RWPE1 (cell line): Measurements from ENCODE around the gene RTN1.

ENCODE experiments used
- CTCF ChIA-PET: fragments of 350-600 bp; sonication (Branson Sonifier 250); formaldehyde crosslinking; extraction: SDS; loops from one replicate; lab custom pipeline; 2021; lab: Yijun Ruan, JAX
- POLR2A ChIA-PET: fragments of 400-600 bp; formaldehyde crosslinking; extraction: SDS; loops from one replicate; lab custom pipeline; 2020; ENCODE audit warnings: antibody characterized with exemption; ENCODE audit not compliant: low non-redundant PET; lab: Yijun Ruan, JAX
- DNase-seq: peaks from one replicate; pipeline ENCODE4 v3.0.0; 2012; ENCODE audit warnings: low spot score
- H3K27ac ChIP-seq: fragments of 450-650 bp; 2 replicates; pipeline ENCODE4 v1.5.1; 2017
- CTCF ChIP-seq: fragments of 450-650 bp; conservative IDR thresholded peaks from 2 replicates; pipeline ENCODE4 v1.5.1; 2017; ENCODE audit warnings: low read depth, mild to moderate bottlenecking

Gene RTN1

GRCh38 chr14:59845245-59845644 lies 25.3 kb downstream of the RTN1 start:
- ChIA-PET CTCF (interaction anchor here (0.5 kb wide), 1 partner anchor 128 kb away, joined by 4 read pairs; no protein-coding TSS in a partner anchor), POLR2A (no interaction called here)
- no peak for DNase-seq
- no peak overlapping the region for H3K27ac ChIP-seq
- TF ChIP-seq CTCF: no peak

GRCh38 chr14:59844186-59844812 lies 26.3 kb downstream of the RTN1 start:
- no peak for DNase-seq
- H3K27ac ChIP-seq: no peak overlapping the region
- ChIA-PET POLR2A (no interaction called here), CTCF (no interaction called here)
- no peak for TF ChIP-seq CTCF

- no peak for DNase-seq
- POLR2A ChIA-PET: no interaction called here
- TF ChIP-seq CTCF: no peak
- no peak overlapping the region for H3K27ac ChIP-seq
- CTCF ChIA-PET: interaction anchor here (0.6 kb wide), 1 partner anchor 341 kb away, joined by 3 read pairs; no protein-coding TSS in a partner anchor
These were observed 34.5 kb downstream of the RTN1 start for GRCh38 chr14:59836116-59836515.

GRCh38 chr14:59832653-59833294 lies 37.8 kb downstream of the RTN1 start:
- ChIA-PET CTCF (no interaction called here), POLR2A (no interaction called here)
- H3K27ac ChIP-seq: no peak overlapping the region
- no peak for DNase-seq
- no peak for TF ChIP-seq CTCF

- no peak for DNase-seq
- no peak for TF ChIP-seq CTCF
- H3K27ac ChIP-seq: no peak overlapping the region
- ChIA-PET CTCF (interaction anchor here (0.7 kb wide), 1 partner anchor 21 kb away, joined by 3 read pairs; no protein-coding TSS in a partner anchor), POLR2A (interaction anchor here (0.5 kb wide), 1 partner anchor 29 kb away, joined by 3 read pairs; no protein-coding TSS in a partner anchor)
These were observed 39.4 kb downstream of the RTN1 start for GRCh38 chr14:59831121-59831730.

GRCh38 chr14:59830338-59830734 lies 40.2 kb downstream of the RTN1 start:
- ChIA-PET CTCF (no interaction called here), POLR2A (no interaction called here)
- no peak for TF ChIP-seq CTCF
- no peak overlapping the region for H3K27ac ChIP-seq
- DNase-seq: no peak
